A549 (cell line): ENCODE measurements around the gene ABHD8. TPM values are rescaled to one million over a fixed set of nuclear protein-coding genes. Genes with fewer than 3 reads are reported as not detected.

Source experiments
- ATAC-seq, 2 experiments: fragments of 200-7000 bp in 1 of 2; fragments of >200 bp in 1 of 2; cut with Nextera tagmentation in 1 of 2; cut with Tn5 transposase in 1 of 2; 3 replicates each; pipeline versions ENCODE4 v1.8.0 to v1.9.1; 2018 to 2020; ENCODE audit warnings: mild to moderate bottlenecking in 1 of 2, moderate library complexity in 1 of 2
- CTCF ChIA-PET: fragments of 300-600 bp; sonication (Branson Sonifier 250); formaldehyde crosslinking; extraction: SDS; loops from one replicate; lab custom pipeline; 2021; ENCODE audit warnings: antibody characterized with exemption, inconsistent platforms; lab: Yijun Ruan, JAX
- POLR2A ChIA-PET: fragments of 350-600 bp; formaldehyde crosslinking; extraction: SDS; loops from one replicate; lab custom pipeline; 2021; ENCODE audit warnings: antibody characterized with exemption, inconsistent platforms; lab: Yijun Ruan, JAX
- DNase-seq, 2 experiments: peaks; one replicate each; pipeline versions ENCODE4 v3.0.0 to v3.0.0-alpha.2; 2011 to 2016; ENCODE audit warnings: low read depth in 1 of 2, low spot score in 1 of 2
- FAIRE-seq: peaks from 2 replicates; lab custom pipeline; 2011; peaks lifted over from hg19 to GRCh38; lab: Jason Lieb, UNC
- H3K27ac ChIP-seq, 2 experiments: fragments of >200 bp; sonication (Bioruptor Twin); formaldehyde crosslinking; 3 replicates each; pipeline ENCODE4 v1.5.1; 2016 to 2017
- H3K4me1 ChIP-seq: fragments of >200 bp; sonication (Bioruptor Twin); formaldehyde crosslinking; 3 replicates; pipeline ENCODE4 v1.6.1; 2016
- H3K4me2 ChIP-seq: fragments of >200 bp; sonication (Bioruptor Twin); formaldehyde crosslinking; 3 replicates; pipeline ENCODE4 v1.6.1; 2016
- H3K4me3 ChIP-seq: fragments of >200 bp; sonication (Bioruptor Twin); formaldehyde crosslinking; 3 replicates; pipeline ENCODE4 v1.5.1; 2016
- H3K9me3 ChIP-seq: fragments of >200 bp; sonication (Bioruptor Twin); formaldehyde crosslinking; 3 replicates; pipeline ENCODE4 v1.6.1; 2016
- CBX2 ChIP-seq: fragments of 200-600 bp; sonication (generic); IDR thresholded peaks from 2 replicates; pipeline ENCODE4 v1.6.1; 2016; ENCODE audit warnings: low read depth, mild to moderate bottlenecking, borderline replicate concordance
- CEBPB ChIP-seq, 2 experiments: fragments of >200 bp in 1 of 2; sonication (Bioruptor Twin) in 1 of 2; formaldehyde crosslinking in 1 of 2; IDR thresholded peaks; 2 replicates each; pipeline ENCODE4 v1.6.1; 2012 to 2016
- CHD4 ChIP-seq: fragments of 200-600 bp; sonication (generic); IDR thresholded peaks from 2 replicates; pipeline ENCODE4 v1.6.1; 2016; ENCODE audit warnings: antibody characterized with exemption, mild to moderate bottlenecking, borderline replicate concordance
- EP300 ChIP-seq, 2 experiments: fragments of >200 bp; sonication (Bioruptor Twin); formaldehyde crosslinking; IDR thresholded peaks; 2 replicates in 1 of 2; 3 replicates in 1 of 2; pipeline ENCODE4 v1.6.1; 2016 to 2017
- ESRRA ChIP-seq: fragments of 150-350 bp; IDR thresholded peaks from 2 replicates; pipeline ENCODE4 v1.6.1; 2014; ENCODE audit warnings: mild to moderate bottlenecking, low read length, borderline replicate concordance
- FOSB ChIP-seq: fragments of 250-450 bp; sonication (Bioruptor Pico); IDR thresholded peaks from 2 replicates; pipeline ENCODE4 v1.5.0; 2020; ENCODE audit warnings: mild to moderate bottlenecking, moderate library complexity
- HEYL ChIP-seq: fragments of 250-450 bp; sonication (Bioruptor Pico); IDR thresholded peaks from 2 replicates; pipeline ENCODE4 v1.8.0; 2021; ENCODE audit warnings: mild to moderate bottlenecking, moderate library complexity
- HOXB5 ChIP-seq: fragments of 250-450 bp; sonication (Bioruptor Pico); IDR thresholded peaks from 2 replicates; pipeline ENCODE4 v1.5.0; 2020; ENCODE audit warnings: mild to moderate bottlenecking, moderate library complexity
- JUNB ChIP-seq: fragments of >200 bp; sonication (Bioruptor Twin); formaldehyde crosslinking; IDR thresholded peaks from 2 replicates; pipeline ENCODE4 v1.6.1; 2016
- NFE2L2 ChIP-seq: fragments of 150-350 bp; conservative IDR thresholded peaks from 2 replicates; pipeline ENCODE4 v1.6.1; 2014; ENCODE audit warnings: low read length
- NR3C1 ChIP-seq: fragments of >200 bp; sonication (Bioruptor Twin); formaldehyde crosslinking; IDR thresholded peaks from 3 replicates; pipeline ENCODE4 v1.6.1; 2017
- PHF8 ChIP-seq: fragments of 200-600 bp; sonication (generic); IDR thresholded peaks from 2 replicates; pipeline ENCODE4 v1.6.1; 2016; ENCODE audit warnings: low read depth, mild to moderate bottlenecking, antibody characterized with exemption, moderate library complexity, borderline replicate concordance
- POLR2A ChIP-seq: IDR thresholded peaks from 2 replicates; pipeline ENCODE4 v1.6.1; 2012; ENCODE audit warnings: mild to moderate bottlenecking, low read length
- POLR2AphosphoS2 ChIP-seq: conservative IDR thresholded peaks from 2 replicates; pipeline ENCODE4 v1.6.1; 2012; ENCODE audit warnings: low read length, improper control_type of control experiment, inconsistent platforms
- RCOR1 ChIP-seq: fragments of 150-350 bp; IDR thresholded peaks from 2 replicates; pipeline ENCODE4 v1.6.1; 2014; ENCODE audit warnings: antibody characterized with exemption, low read length, low read depth
- RFX5 ChIP-seq: fragments of 450-650 bp; IDR thresholded peaks from 2 replicates; pipeline ENCODE4 v1.7.1; 2014; ENCODE audit warnings: antibody characterized with exemption, mild to moderate bottlenecking, moderate library complexity
- RNF2 ChIP-seq: fragments of 200-600 bp; sonication (generic); IDR thresholded peaks from 2 replicates; pipeline ENCODE4 v1.6.1; 2016; ENCODE audit warnings: low read depth, mild to moderate bottlenecking, antibody characterized with exemption, moderate library complexity, borderline replicate concordance
- SREBF2 ChIP-seq: fragments of 450-650 bp; IDR thresholded peaks from 2 replicates; pipeline ENCODE4 v1.6.1; 2014; ENCODE audit warnings: mild to moderate bottlenecking, moderate library complexity
- TP53 ChIP-seq: fragments of 250-450 bp; sonication (Bioruptor Pico); IDR thresholded peaks from 2 replicates; pipeline ENCODE4 v1.5.0; 2021; ENCODE audit warnings: mild to moderate bottlenecking, moderate library complexity
- ZFP36 ChIP-seq: fragments of 450-650 bp; IDR thresholded peaks from 2 replicates; pipeline ENCODE4 v1.6.1; 2014; ENCODE audit warnings: borderline replicate concordance; ENCODE audit not compliant: partially characterized antibody
- ZNF302 ChIP-seq: fragments of 250-450 bp; sonication (Bioruptor Pico); IDR thresholded peaks from 2 replicates; pipeline ENCODE4 v1.9.0; 2021; ENCODE audit warnings: inconsistent platforms, mild to moderate bottlenecking, moderate library complexity
- WGBS: methylation state at CpG from one replicate; pipeline ENCODE4 v1.1.6; 2017; ENCODE audit errors: missing lambda C conversion rate; 5-methylcytosine and 5-hydroxymethylcytosine counted together
- polyA plus RNA-seq, 4 experiments: library from polyadenylated mRNA; depleted of rRNA in 3 of 4; stranded (reverse); fragments of >200 nt; fragmentation: RNase III in 1 of 4; extraction: RNeasy Plus Mini Kit Qiagen cat#74134 plus additional on column Dnase treatment in 1 of 4; gene quantifications; 2 replicates in 3 of 4; 3 replicates in 1 of 4; pipeline ENCODE4 v1.2.3, GENCODE V29; 2011 to 2017
- TF ChIP-seq, protein P1 (sequence below): IDR thresholded peaks from 2 replicates; pipeline ENCODE4 v1.6.1; 2012; ENCODE audit warnings: low read depth, borderline replicate concordance
- TF ChIP-seq, protein P2 (sequence below): fragments of 450-650 bp; IDR thresholded peaks from 2 replicates; pipeline ENCODE4 v1.6.1; 2014; ENCODE audit warnings: antibody characterized with exemption
- TF ChIP-seq, protein P3 (sequence below): fragments of 200-600 bp; sonication (generic); IDR thresholded peaks from 2 replicates; pipeline ENCODE4 v1.6.1; 2016; ENCODE audit warnings: antibody characterized with exemption, mild to moderate bottlenecking, moderate library complexity

The ABHD8 gene
- polyA plus RNA-seq, 2 of the 4 experiments (the other 2 are of a cell fraction): 2.3 to 4.2 TPM

DNA sequence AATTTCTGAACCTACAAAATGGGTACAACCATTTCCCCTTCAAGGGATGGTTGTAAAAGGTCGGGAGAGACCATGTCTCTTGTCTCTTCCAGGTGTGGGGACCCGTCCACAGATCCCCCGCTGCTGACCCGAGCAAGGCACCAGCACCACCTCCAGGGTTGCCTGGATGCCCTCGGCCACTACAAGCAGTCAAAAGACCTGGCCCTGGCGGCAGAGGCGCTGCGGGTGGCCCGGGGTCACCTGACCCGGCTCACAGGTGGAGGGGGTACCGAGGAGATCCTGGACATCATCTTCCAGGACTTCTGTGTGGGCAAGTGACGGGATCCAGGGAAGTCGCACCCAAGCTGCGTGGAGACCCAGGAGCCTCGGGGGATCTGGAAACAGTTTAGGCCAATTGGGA lies 38.2 kb upstream of the ABHD8 start:
- CTCF ChIA-PET: interaction anchor here (10.8 kb wide), 1 partner anchor 46 kb away, joined by 111 read pairs; no protein-coding TSS in a partner anchor
- Histone ChIP-seq H3K4me2 (no peak overlapping the region), H3K4me1 (peaks cover 15% of the 10 kb centered on the region; the same call in 2 of the 3 replicates), H3K4me3 (no peak overlapping the region), H3K27ac (no peak overlapping the region), H3K9me3 (no peaks in the 10 kb centered on the region)
- ATAC-seq (no peak), DNase-seq (no peak), FAIRE-seq (no peak)
- POLR2A ChIA-PET: no interaction called here
- 93% methylated on average over 8 of the region's 15 CpGs for WGBS
- TF ChIP-seq EP300 (IDR thresholded peaks at IDR 0.05): no peak
- no peak for TF ChIP-seq CHD4
- TF ChIP-seq NFE2L2: no peak
- no peak for TF ChIP-seq SREBF2

DNA sequence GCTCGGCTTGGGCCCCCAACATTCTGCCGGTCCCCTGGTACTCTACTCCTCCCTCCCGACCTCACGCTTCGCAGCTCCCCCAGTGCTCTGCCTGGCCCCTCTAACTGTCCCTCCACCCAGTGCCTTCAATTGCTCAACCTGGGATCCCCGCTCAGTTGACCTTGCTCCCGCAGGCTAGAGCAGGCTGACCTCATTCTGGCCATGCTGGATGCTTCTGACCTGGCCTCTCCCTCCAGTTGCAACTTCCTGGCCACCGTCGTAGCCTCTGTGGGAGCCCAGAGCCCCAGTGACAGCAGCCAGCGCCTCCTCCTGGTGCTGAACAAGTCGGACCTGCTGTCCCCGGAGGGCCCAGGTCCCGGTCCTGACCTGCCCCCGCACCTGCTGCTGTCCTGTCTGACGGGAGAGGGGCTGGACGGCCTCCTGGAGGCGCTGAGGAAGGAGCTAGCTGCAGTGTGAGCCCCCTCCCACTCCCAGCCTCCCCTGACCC lies 37.7 kb upstream of the ABHD8 start:
- FAIRE-seq: no peak
- H3K9me3 ChIP-seq: no peaks in the 10 kb centered on the region
- ChIA-PET POLR2A (no interaction called here), CTCF (interaction anchor here (10.8 kb wide), 1 partner anchor 47 kb away, joined by 111 read pairs; no protein-coding TSS in a partner anchor)
- TF ChIP-seq, protein P1, sequence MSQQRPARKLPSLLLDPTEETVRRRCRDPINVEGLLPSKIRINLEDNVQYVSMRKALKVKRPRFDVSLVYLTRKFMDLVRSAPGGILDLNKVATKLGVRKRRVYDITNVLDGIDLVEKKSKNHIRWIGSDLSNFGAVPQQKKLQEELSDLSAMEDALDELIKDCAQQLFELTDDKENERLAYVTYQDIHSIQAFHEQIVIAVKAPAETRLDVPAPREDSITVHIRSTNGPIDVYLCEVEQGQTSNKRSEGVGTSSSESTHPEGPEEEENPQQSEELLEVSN: no peak
- TF ChIP-seq CBX2: no peak
- no peak for TF ChIP-seq RNF2
- no peak for TF ChIP-seq PHF8
- TF ChIP-seq CEBPB (IDR thresholded peaks at IDR 0.05): no peak
- TF ChIP-seq, protein P2, sequence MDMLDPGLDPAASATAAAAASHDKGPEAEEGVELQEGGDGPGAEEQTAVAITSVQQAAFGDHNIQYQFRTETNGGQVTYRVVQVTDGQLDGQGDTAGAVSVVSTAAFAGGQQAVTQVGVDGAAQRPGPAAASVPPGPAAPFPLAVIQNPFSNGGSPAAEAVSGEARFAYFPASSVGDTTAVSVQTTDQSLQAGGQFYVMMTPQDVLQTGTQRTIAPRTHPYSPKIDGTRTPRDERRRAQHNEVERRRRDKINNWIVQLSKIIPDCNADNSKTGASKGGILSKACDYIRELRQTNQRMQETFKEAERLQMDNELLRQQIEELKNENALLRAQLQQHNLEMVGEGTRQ: no peak
- no peak for TF ChIP-seq HEYL (CRISPR knock-in tag)
- no peak for TF ChIP-seq POLR2AphosphoS2
- no peak for TF ChIP-seq FOSB (CRISPR knock-in tag)
- no peak for TF ChIP-seq TP53 (CRISPR knock-in tag)
- no peak for TF ChIP-seq POLR2A
- no peak for TF ChIP-seq RCOR1
- TF ChIP-seq ZNF302 (CRISPR knock-in tag): no peak
- TF ChIP-seq, protein P3, sequence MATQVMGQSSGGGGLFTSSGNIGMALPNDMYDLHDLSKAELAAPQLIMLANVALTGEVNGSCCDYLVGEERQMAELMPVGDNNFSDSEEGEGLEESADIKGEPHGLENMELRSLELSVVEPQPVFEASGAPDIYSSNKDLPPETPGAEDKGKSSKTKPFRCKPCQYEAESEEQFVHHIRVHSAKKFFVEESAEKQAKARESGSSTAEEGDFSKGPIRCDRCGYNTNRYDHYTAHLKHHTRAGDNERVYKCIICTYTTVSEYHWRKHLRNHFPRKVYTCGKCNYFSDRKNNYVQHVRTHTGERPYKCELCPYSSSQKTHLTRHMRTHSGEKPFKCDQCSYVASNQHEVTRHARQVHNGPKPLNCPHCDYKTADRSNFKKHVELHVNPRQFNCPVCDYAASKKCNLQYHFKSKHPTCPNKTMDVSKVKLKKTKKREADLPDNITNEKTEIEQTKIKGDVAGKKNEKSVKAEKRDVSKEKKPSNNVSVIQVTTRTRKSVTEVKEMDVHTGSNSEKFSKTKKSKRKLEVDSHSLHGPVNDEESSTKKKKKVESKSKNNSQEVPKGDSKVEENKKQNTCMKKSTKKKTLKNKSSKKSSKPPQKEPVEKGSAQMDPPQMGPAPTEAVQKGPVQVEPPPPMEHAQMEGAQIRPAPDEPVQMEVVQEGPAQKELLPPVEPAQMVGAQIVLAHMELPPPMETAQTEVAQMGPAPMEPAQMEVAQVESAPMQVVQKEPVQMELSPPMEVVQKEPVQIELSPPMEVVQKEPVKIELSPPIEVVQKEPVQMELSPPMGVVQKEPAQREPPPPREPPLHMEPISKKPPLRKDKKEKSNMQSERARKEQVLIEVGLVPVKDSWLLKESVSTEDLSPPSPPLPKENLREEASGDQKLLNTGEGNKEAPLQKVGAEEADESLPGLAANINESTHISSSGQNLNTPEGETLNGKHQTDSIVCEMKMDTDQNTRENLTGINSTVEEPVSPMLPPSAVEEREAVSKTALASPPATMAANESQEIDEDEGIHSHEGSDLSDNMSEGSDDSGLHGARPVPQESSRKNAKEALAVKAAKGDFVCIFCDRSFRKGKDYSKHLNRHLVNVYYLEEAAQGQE: no peak
- TF ChIP-seq HOXB5 (CRISPR knock-in tag): no peak
- no peak for TF ChIP-seq ZFP36
- TF ChIP-seq NR3C1: no peak
- no peak for TF ChIP-seq ESRRA
- no peak for TF ChIP-seq RFX5
- TF ChIP-seq JUNB: no peak
- no peak for DNase-seq
- 95% methylated on average over 7 of the region's 17 CpGs for WGBS
- H3K27ac ChIP-seq: no peak overlapping the region
- H3K4me3 ChIP-seq: no peak overlapping the region
- peaks cover 18% of the 10 kb centered on the region; the same call in 2 of the 3 replicates for H3K4me1 ChIP-seq
- ATAC-seq: no peak
- no peak overlapping the region for H3K4me2 ChIP-seq
